Measurements from ENCODE around the gene NT5C2.
"Not testable (repeated sequence)": the region's sequence is repeated elsewhere in the genome, so short reads cannot be mapped to it uniquely, and the experiment has no call there.

The NT5C2 gene

DNA sequence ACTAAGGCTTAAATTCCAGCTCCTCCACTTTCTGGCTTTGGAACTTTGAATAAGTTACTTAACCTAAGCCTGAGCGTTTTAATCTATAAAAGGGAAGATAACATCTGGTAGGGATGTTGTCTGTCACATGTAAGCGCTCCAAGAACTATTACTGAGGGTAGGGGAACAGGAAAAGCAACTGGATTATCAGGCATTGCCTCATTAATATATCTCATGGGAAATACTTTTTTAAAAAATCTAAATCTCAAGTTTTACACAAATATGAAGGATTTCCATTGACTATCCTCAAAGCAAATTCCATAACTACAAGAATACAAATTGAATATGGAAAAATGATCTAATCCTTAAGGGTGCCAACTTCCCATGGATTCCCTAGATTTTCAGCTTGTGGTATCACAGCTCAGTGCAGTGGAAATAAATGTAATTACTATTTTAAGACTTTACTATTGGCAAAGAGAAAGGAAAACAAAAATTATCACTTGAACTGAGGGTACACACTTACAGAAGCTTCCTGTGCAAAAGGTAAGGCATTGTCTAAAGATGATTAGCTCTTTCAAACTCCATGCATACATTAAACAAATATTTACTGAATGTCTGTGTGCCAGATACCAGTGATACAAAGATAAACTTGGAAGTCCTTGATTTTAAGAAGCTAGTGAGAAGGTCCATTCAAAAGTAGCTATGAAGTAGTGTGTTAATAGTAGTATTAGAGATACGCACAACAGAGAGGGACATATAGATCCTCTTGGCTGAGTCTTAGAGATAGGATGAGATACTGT lies 38.4 kb downstream of the NT5C2 start:
- DNase-seq (no peak), ATAC-seq (no peak)
- peak overlapping the region in 1 of 2 donors; percentile 33 for H3K27ac Mint-ChIP-seq
- no peaks in the 10 kb centered on the region for H3K4me1 Mint-ChIP-seq
- H3K9me3 Mint-ChIP-seq = no peaks in the 10 kb centered on the region
- H3K4me3 Mint-ChIP-seq = no peak overlapping the region
- H3K27me3 Mint-ChIP-seq = no peaks in the 10 kb centered on the region

DNA sequence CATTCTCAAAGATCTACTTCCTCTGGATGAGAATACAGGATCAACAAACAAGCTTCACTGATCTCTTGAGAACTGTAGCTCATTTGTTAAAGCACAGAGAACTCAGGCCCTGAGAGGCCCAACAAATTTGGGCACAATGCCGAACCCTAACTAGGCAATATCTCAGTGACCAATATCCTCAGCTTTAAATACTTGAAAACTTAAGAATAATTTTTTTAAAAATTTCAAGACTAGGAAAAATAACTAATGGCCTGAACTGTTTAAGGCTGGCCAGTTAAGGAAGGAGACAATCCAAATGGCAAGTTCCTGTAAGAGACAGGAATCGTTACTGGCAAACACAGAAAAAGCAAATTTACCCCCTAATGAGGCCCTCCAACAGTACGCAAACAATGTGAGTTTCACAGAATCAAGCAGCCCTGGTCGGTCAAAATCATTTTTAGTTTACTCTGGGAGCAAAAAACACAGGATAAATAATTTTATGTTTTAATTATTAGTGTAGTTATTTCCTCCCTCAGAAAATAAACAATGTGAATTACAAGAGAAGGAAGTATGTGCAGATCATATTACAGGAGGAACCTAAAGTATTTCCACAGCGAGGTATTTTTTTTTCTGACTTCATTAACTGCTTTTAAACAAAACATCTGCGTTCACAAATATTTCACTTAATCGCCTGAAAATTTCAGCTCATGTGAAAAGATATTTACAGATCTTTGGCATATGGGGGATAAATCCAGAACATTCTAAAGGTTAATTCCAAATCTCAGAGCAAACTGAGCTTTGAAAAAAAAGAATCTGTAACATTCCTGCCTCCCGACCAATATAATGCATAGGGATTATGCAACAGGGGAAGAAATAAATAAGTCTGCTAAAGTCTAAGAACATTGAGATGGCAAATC lies 39.5 kb downstream of the NT5C2 start:
- DNase-seq (no peak), ATAC-seq (no peak)
- Mint-ChIP-seq H3K4me3 (no peak overlapping the region), H3K4me1 (no peaks in the 10 kb centered on the region), H3K9me3 (no peaks in the 10 kb centered on the region), H3K27ac (no peak overlapping the region), H3K27me3 (no peaks in the 10 kb centered on the region)

DNA sequence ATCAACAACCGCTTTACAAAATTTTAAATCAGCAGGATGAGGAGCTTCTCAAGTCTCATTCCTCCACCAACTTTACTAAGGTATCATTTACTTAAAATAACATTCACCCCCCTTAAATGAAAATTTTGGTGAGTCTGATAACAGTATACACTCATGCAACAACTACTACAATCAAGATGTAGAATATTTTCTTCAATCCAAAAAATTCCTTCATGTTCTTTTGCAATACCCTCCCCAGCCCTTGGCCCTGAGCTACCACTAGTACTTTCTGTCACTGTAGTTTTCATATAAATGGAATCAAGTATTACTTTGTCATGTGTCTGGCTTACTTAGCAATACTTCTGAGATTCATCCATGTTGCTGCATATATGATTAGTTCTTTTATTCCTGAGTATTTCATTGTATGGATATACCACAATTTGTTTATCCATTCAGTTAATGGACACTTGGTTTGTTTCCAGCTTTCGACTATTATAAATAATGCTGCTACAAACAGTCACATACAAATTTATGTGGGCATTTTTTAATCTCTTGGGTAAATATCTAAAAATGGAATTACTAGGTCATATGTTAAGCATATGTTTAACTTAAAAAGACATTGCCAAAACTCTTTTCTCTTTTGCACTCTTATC lies 43.0 kb downstream of the NT5C2 start:
- Mint-ChIP-seq H3K9me3 (no peaks in the 10 kb centered on the region), H3K4me1 (peaks cover under 1% of the 10 kb centered on the region), H3K4me3 (no peak overlapping the region), H3K27me3 (no peaks in the 10 kb centered on the region), H3K27ac (no peak overlapping the region)
- no peak for ATAC-seq
- no peak for DNase-seq

DNA sequence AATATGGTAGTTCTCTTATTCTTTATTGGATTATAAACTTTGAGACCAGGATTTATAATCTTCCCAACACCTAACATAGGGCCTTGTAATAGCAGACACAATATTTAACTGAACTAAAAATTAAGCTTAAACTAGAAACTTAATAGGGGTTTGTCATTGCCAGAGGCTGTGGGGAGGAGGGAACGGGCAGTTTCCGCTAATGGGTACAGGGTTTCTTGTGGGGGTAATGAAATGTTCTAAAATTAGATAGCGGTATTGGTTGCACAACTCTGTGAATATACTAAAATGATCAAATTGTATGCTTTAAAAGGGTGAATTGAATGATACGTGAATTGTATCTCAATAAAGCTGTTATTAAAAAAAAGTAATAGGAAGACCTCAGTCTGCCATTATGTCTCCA lies 45.4 kb downstream of the NT5C2 start:
- DNase-seq (no peak), ATAC-seq (no peak)
- H3K27ac Mint-ChIP-seq = no peak overlapping the region
- peaks cover 5% of the 10 kb centered on the region for H3K4me1 Mint-ChIP-seq
- no peak overlapping the region for H3K4me3 Mint-ChIP-seq
- no peaks in the 10 kb centered on the region for H3K27me3 Mint-ChIP-seq
- no peaks in the 10 kb centered on the region for H3K9me3 Mint-ChIP-seq

GRCh38 chr10:103145860-103146466 lies 47.1 kb downstream of the NT5C2 start:
- Mint-ChIP-seq H3K27me3 (no peaks in the 10 kb centered on the region), H3K27ac (no peak overlapping the region), H3K9me3 (no peaks in the 10 kb centered on the region), H3K4me3 (no peak overlapping the region), H3K4me1 (peaks cover 5% of the 10 kb centered on the region)
- DNase-seq (no peak), ATAC-seq (no peak)

DNA sequence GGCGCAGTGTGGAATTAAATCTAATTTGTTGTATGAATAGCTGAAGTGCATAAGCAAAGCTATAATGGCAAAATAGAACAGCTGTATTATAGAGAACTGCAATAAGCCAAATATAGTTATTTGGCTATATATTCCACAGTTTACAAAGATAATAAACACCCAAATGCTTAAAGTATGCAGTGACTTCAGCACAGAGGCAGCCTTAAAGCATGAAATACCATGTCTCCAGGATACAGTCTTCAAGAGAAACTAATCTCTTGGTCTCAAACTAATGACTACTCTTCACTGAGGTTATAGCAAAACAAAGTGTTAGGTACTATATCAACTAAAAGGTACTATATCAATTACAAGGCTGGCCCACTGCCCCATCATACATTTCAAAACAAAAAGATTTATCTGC lies 48.0 kb downstream of the NT5C2 start:
- no peak overlapping the region for H3K4me3 Mint-ChIP-seq
- ATAC-seq (no peak), DNase-seq (no peak)
- no peaks in the 10 kb centered on the region for H3K27me3 Mint-ChIP-seq
- H3K4me1 Mint-ChIP-seq = peaks cover 11% of the 10 kb centered on the region
- no peak overlapping the region for H3K27ac Mint-ChIP-seq
- no peaks in the 10 kb centered on the region for H3K9me3 Mint-ChIP-seq

DNA sequence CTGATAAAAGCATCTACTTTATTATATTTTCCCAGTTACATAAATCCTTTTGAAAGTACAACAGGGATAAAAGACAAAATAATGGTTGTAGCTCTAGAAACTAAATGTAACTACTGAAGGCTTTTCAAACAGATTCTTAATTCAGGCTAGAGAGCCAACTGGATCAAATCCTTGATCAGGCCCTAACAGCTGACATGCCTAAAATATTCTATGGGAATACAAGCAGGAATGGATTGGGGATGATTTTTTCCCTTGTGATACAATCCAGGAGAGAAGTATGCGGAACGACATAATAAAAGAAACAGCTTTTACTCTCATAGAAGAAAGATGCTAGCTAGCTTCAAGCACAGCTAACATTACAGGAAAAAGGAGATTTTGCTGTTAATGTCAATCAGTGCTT lies 49.0 kb downstream of the NT5C2 start:
- Mint-ChIP-seq H3K27me3 (no peaks in the 10 kb centered on the region), H3K9me3 (no peaks in the 10 kb centered on the region), H3K27ac (no peak overlapping the region), H3K4me3 (no peak overlapping the region), H3K4me1 (peaks cover 13% of the 10 kb centered on the region)
- DNase-seq (no peak), ATAC-seq (no peak)

DNA sequence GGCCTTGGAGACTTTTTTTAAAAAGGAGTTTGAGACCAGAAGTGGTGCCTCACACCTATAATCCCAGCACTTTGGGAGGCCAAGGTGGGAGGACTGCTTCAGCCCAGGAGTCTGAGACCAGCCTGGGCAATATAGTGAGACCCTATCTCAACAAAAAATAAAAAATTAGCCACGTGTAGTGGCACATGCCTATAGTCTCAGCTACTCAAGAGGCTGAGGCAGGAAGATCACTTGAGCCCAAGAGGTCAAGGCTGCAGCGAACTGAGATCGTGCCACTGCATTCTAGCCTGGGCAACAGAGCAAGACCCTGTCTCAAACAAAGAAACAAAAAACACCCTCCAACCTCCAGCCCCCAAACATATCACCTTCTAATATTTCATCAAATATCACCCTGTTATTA lies 49.4 kb downstream of the NT5C2 start:
- H3K27me3 Mint-ChIP-seq, H3K27ac Mint-ChIP-seq, H3K9me3 Mint-ChIP-seq, ATAC-seq, H3K4me3 Mint-ChIP-seq, DNase-seq: not testable (repeated sequence)
- H3K4me1 Mint-ChIP-seq = peaks cover 13% of the 10 kb centered on the region

DNA sequence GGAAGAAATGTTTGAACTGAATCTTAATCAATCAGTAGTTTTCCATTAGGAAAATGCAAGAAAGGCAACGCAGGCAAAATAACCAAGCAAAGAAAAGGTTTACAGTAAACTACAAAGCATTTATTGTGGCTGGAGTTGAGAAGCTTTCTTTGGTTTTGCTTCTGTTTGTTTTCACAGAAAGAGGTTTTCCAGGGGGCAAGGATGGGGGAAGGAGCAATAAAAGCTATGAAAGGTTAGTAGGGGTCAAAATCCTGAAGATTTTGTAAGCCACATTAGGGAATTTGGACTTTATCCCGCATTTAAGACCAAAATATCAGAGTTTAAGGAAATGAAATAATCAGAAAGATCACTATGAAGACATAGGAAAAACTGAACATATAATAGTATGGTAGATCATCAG lies 51.1 kb downstream of the NT5C2 start:
- H3K9me3 Mint-ChIP-seq = no peaks in the 10 kb centered on the region
- ATAC-seq (no peak), DNase-seq (no peak)
- peaks cover 13% of the 10 kb centered on the region for H3K4me1 Mint-ChIP-seq
- H3K27ac Mint-ChIP-seq = peak overlapping the region in 1 of 2 donors; percentile 10
- no peaks in the 10 kb centered on the region for H3K27me3 Mint-ChIP-seq
- H3K4me3 Mint-ChIP-seq = no peak overlapping the region

GRCh38 chr10:103140469-103140868 lies 52.6 kb downstream of the NT5C2 start:
- Mint-ChIP-seq H3K4me1 (peaks cover 21% of the 10 kb centered on the region), H3K4me3 (no peak overlapping the region), H3K27me3 (no peaks in the 10 kb centered on the region), H3K27ac (no peak overlapping the region), H3K9me3 (no peaks in the 10 kb centered on the region)
- ATAC-seq (no peak), DNase-seq (no peak)

GRCh38 chr10:103139803-103140202 lies 53.3 kb downstream of the NT5C2 start:
- no peaks in the 10 kb centered on the region for H3K27me3 Mint-ChIP-seq
- peaks cover 24% of the 10 kb centered on the region for H3K4me1 Mint-ChIP-seq
- no peak overlapping the region for H3K4me3 Mint-ChIP-seq
- H3K27ac Mint-ChIP-seq = no peak overlapping the region
- ATAC-seq = no peak
- no peak for DNase-seq
- H3K9me3 Mint-ChIP-seq = peaks cover 0 to 5% of the 10 kb centered on the region in 2 donors

DNA sequence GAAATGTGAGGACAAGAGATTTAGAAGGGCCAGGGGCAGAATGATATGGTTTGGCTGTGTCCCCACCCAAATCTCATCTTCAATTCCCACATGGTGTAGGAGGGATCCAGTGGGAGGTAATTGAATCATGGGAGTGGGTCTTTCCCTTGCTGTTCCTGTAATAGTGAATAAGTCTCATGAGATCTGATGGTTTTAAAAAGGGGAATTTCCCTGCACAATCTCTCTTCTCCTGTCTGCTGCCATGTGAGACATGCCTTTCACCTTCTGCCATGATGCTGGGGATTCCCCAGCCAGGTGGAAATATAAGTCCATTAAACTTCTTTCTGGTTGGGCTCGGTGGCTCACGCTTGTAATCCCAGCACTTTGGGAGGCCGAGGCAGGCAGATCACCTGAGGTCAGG lies 57.9 kb downstream of the NT5C2 start:
- DNase-seq, H3K27me3 Mint-ChIP-seq, ATAC-seq: not testable (repeated sequence)
- Mint-ChIP-seq H3K27ac (peak overlapping the region; percentile 54 to 83), H3K9me3 (peaks cover 7 to 10% of the 10 kb centered on the region in 2 donors), H3K4me3 (peak overlapping the region in 1 of 2 donors; percentile 1), H3K4me1 (peaks cover 40% of the 10 kb centered on the region)

- no peak overlapping the region for H3K4me3 Mint-ChIP-seq
- DNase-seq (no peak), ATAC-seq (no peak)
- H3K27me3 Mint-ChIP-seq = no peaks in the 10 kb centered on the region
- H3K27ac Mint-ChIP-seq = no peak overlapping the region
- peaks cover 7 to 10% of the 10 kb centered on the region in 2 donors for H3K9me3 Mint-ChIP-seq
- peaks cover 41% of the 10 kb centered on the region for H3K4me1 Mint-ChIP-seq
These were observed 62.2 kb downstream of the NT5C2 start for GRCh38 chr10:103130910-103131309.

GRCh38 chr10:103130180-103130579 lies 62.9 kb downstream of the NT5C2 start:
- not testable (repeated sequence) for H3K9me3 Mint-ChIP-seq, H3K27ac Mint-ChIP-seq, H3K27me3 Mint-ChIP-seq, DNase-seq, ATAC-seq, H3K4me3 Mint-ChIP-seq
- peaks cover 38% of the 10 kb centered on the region for H3K4me1 Mint-ChIP-seq

DNA sequence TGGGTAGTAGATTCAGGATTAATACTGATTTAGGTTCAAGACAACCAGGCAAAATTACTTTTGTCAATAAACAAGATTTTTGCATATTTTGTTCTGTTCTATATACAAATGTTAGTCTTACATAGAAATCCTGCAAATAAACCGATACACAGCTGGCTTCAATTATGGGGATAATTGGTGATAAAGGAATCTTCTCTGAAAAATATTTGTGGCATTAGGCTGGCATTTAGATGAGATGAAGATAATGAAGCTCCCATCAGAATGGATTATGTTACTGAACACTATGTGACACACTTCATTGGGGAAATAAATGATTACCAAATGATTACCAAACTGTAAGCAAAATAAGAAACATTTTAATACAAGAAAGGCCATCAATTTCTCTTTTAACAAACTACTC lies 65.8 kb downstream of the NT5C2 start:
- peaks cover 32% of the 10 kb centered on the region for H3K4me1 Mint-ChIP-seq

More for the DNA sequence above, 65.8 kb downstream of the NT5C2 start:
- no peak overlapping the region for H3K4me3 Mint-ChIP-seq
- no peak overlapping the region for H3K27ac Mint-ChIP-seq
- DNase-seq = no peak
- ATAC-seq = no peak
- no peaks in the 10 kb centered on the region for H3K27me3 Mint-ChIP-seq
- no peaks in the 10 kb centered on the region for H3K9me3 Mint-ChIP-seq
